HepG2 (cell line): ENCODE results near the gene UQCR11. TPM values are rescaled to one million over a fixed set of nuclear protein-coding genes. Genes with fewer than 3 reads are reported as not detected.

Source experiments
- ATF6 ChIP-seq: sonication (generic); formaldehyde crosslinking; conservative IDR thresholded peaks from 2 replicates; pipeline ENCODE4 v1.4.0; 2020; ENCODE audit warnings: missing genetic modification reagents
- CENPX ChIP-seq: sonication (generic); formaldehyde crosslinking; IDR thresholded peaks from 2 replicates; pipeline ENCODE4 v1.9.0; 2021; ENCODE audit warnings: mild to moderate bottlenecking, missing genetic modification reagents, moderate library complexity
- CREB1 ChIP-seq, 2 experiments: fragments of 450-650 bp in 1 of 2; IDR thresholded peaks; 2 replicates each; pipeline ENCODE4 v1.6.1; 2016 to 2017; ENCODE audit warnings: control low read depth in 1 of 2, mild to moderate bottlenecking in 1 of 2, missing compliant biosample characterization in 1 of 2, missing genetic modification characterization in 1 of 2
- ELK4 ChIP-seq: sonication (generic); formaldehyde crosslinking; IDR thresholded peaks from 2 replicates; pipeline ENCODE4 v1.9.0; 2021; ENCODE audit warnings: missing genetic modification reagents, borderline replicate concordance
- EZH2 ChIP-seq: conservative IDR thresholded peaks from 2 replicates; pipeline ENCODE4 v1.6.1; 2012; ENCODE audit warnings: mild to moderate bottlenecking, low read depth, low read length, moderate library complexity
- GFI1 ChIP-seq: sonication (generic); formaldehyde crosslinking; IDR thresholded peaks from 2 replicates; pipeline ENCODE4 v1.5.0; 2020; ENCODE audit warnings: missing genetic modification reagents, mild to moderate bottlenecking, borderline replicate concordance
- LRRFIP1 ChIP-seq: sonication (generic); formaldehyde crosslinking; conservative IDR thresholded peaks from 2 replicates; pipeline ENCODE4 v1.4.0; 2020; ENCODE audit warnings: missing genetic modification reagents
- MYC ChIP-seq: sonication (generic); formaldehyde crosslinking; IDR thresholded peaks from 2 replicates; pipeline ENCODE4 v1.9.0; 2021; ENCODE audit warnings: missing genetic modification reagents, borderline replicate concordance
- NFAT5 ChIP-seq: sonication (generic); formaldehyde crosslinking; IDR thresholded peaks from 2 replicates; pipeline ENCODE4 v1.4.0; 2020; ENCODE audit warnings: missing genetic modification reagents
- PHF8 ChIP-seq: sonication (generic); formaldehyde crosslinking; IDR thresholded peaks from 2 replicates; pipeline ENCODE4 v1.5.0; 2020; ENCODE audit warnings: missing genetic modification reagents
- PRDM4 ChIP-seq: sonication (generic); formaldehyde crosslinking; IDR thresholded peaks from 2 replicates; pipeline ENCODE4 v1.9.0; 2021; ENCODE audit warnings: missing genetic modification reagents, borderline replicate concordance
- SOX6 ChIP-seq, 2 experiments: fragments of 450-650 bp in 1 of 2; sonication (generic) in 1 of 2; formaldehyde crosslinking in 1 of 2; IDR thresholded peaks; 2 replicates each; pipeline versions ENCODE4 v1.4.0 to v1.6.1; 2017 to 2020; ENCODE audit warnings: antibody characterized with exemption in 1 of 2, mild to moderate bottlenecking in 1 of 2, missing genetic modification reagents in 1 of 2
- ZFAT ChIP-seq: sonication (generic); formaldehyde crosslinking; conservative IDR thresholded peaks from 2 replicates; pipeline ENCODE4 v1.8.1; 2023; ENCODE audit warnings: missing genetic modification reagents, inconsistent platforms
- ZFX ChIP-seq: sonication (generic); formaldehyde crosslinking; IDR thresholded peaks from 2 replicates; pipeline ENCODE4 v1.4.0; 2020; ENCODE audit warnings: mild to moderate bottlenecking, low read depth, missing genetic modification reagents, moderate library complexity
- polyA plus RNA-seq, 8 experiments: library from polyadenylated mRNA; depleted of rRNA in 3 of 8; stranded (reverse) in 7 of 8; unstranded in 1 of 8; fragments of >200 nt; fragmentation: Illumina TruSeq in 4 of 8; extraction: Trizol in 4 of 8; gene quantifications; 2 replicates each; pipeline versions ENCODE4 v1.2.1 to v1.2.3, GENCODE V29; 2011 to 2016; ENCODE audit warnings: low read depth in 4 of 8, missing spikeins in 1 of 8, mixed read lengths in 1 of 8; ENCODE audit not compliant: insufficient read depth in 1 of 8
- total RNA-seq, 5 experiments: library from RNA; depleted of rRNA; stranded (reverse); fragments of >200 nt; fragmentation: Illumina TruSeq; extraction: Trizol; gene quantifications; 2 replicates each; pipeline ENCODE4 v1.2.3, GENCODE V29; 2016; ENCODE audit warnings: low read depth in 1 of 5

UQCR11 gene
- total and polyA plus RNA-seq, 2 of the 13 experiments (the other 11 are each of a cell fraction or from before 2014, with no cell fraction given) = 125 to 214 TPM

GRCh38 chr19:1566392-1567115 is 38.7 kb downstream of the UQCR11 start (continued):
- no peak for TF ChIP-seq NFAT5 (CRISPR knock-in tag)
- no peak for TF ChIP-seq SOX6 (IDR thresholded peaks at IDR 0.05)
- TF ChIP-seq SOX6 (CRISPR knock-in tag; IDR thresholded peaks at IDR 0.05) = peak; percentile 31; the same call in 1 of the 2 replicates
- TF ChIP-seq CENPX (CRISPR knock-in tag) = no peak
- TF ChIP-seq EZH2 = no peak
- TF ChIP-seq ZFAT (CRISPR knock-in tag) = no peak
- TF ChIP-seq ATF6 (CRISPR knock-in tag) = no peak
- no peak for TF ChIP-seq MYC
- no peak; the same call in 1 of the 2 replicates for TF ChIP-seq ZFX
- TF ChIP-seq GFI1 (CRISPR knock-in tag) = peak; percentile 98
- no peak for TF ChIP-seq LRRFIP1 (CRISPR knock-in tag)
- 0 out of 2 replicates have a peak, but pooled peaks have one; percentile 30 for TF ChIP-seq PHF8
- no peak for TF ChIP-seq ELK4 (CRISPR knock-in tag)
- no peak for TF ChIP-seq PRDM4
- no peak for TF ChIP-seq CREB1 (IDR thresholded peaks at IDR 0.05)
- TF ChIP-seq CREB1 (CRISPR knock-in tag; IDR thresholded peaks at IDR 0.05) = no peak
